OCI-LY1 (cell line): ENCODE results near the gene ATP9B.

Experiments used
- H2AFZ ChIP-seq: fragments of 200-600 bp; sonication (generic), shearing (Covaris generic); 2 replicates; pipeline ENCODE4 v1.6.0; 2014; ENCODE audit warnings: antibody characterized with exemption, mild to moderate bottlenecking, low read length
- H3F3A ChIP-seq: fragments of 200-600 bp; sonication (generic), shearing (Covaris generic); 2 replicates; pipeline ENCODE4 v1.6.0; 2014; ENCODE audit warnings: mild to moderate bottlenecking, antibody characterized with exemption, low read length, moderate library complexity; ENCODE audit not compliant: insufficient read depth
- H3K27ac ChIP-seq: fragments of 200-600 bp; sonication (generic); 2 replicates; pipeline ENCODE4 v1.5.1; 2014; ENCODE audit warnings: low read length, mixed run types, mild to moderate bottlenecking, low read depth; ENCODE audit not compliant: poor library complexity, severe bottlenecking
- H3K27me3 ChIP-seq: fragments of 200-600 bp; sonication (generic); 2 replicates; pipeline ENCODE4 v1.6.0; 2014; ENCODE audit warnings: antibody characterized with exemption, mild to moderate bottlenecking, low read length, moderate library complexity; ENCODE audit not compliant: insufficient read depth
- H3K36me3 ChIP-seq: fragments of 200-600 bp; sonication (generic); 2 replicates; pipeline ENCODE4 v1.6.1; 2014; ENCODE audit warnings: mild to moderate bottlenecking, antibody characterized with exemption, low read length, moderate library complexity, mixed read lengths; ENCODE audit not compliant: insufficient read depth
- H3K4me1 ChIP-seq: fragments of 200-600 bp; sonication (generic); 2 replicates; pipeline ENCODE4 v1.5.1; 2014; ENCODE audit warnings: mild to moderate bottlenecking, low read length, moderate library complexity; ENCODE audit not compliant: insufficient read depth, severe bottlenecking
- H3K4me2 ChIP-seq: fragments of 200-600 bp; sonication (generic), shearing (Covaris generic); 2 replicates; pipeline ENCODE4 v1.6.1; 2014; ENCODE audit warnings: low read length
- H3K4me3 ChIP-seq: fragments of 200-600 bp; sonication (generic); 2 replicates; pipeline ENCODE4 v1.5.1; 2014; ENCODE audit warnings: low read length, low read depth, mild to moderate bottlenecking, mixed read lengths; ENCODE audit not compliant: poor library complexity, severe bottlenecking
- H3K79me2 ChIP-seq: fragments of 200-600 bp; shearing (Covaris generic); 2 replicates; pipeline ENCODE4 v1.6.1; 2016; ENCODE audit warnings: mixed run types, low read length, mixed read lengths; ENCODE audit not compliant: insufficient read depth
- H3K9ac ChIP-seq: fragments of 200-600 bp; sonication (generic), shearing (Covaris generic); 2 replicates; pipeline ENCODE4 v1.6.1; 2014; ENCODE audit warnings: mild to moderate bottlenecking, low read length, mixed read lengths
- H3K9me2 ChIP-seq: fragments of 200-600 bp; sonication (generic), shearing (Covaris generic); 2 replicates; pipeline ENCODE4 v1.6.1; 2014; ENCODE audit warnings: low read depth, mild to moderate bottlenecking, low read length, mixed read lengths
- H3K9me3 ChIP-seq: fragments of 200-600 bp; shearing (Covaris generic); 2 replicates; pipeline ENCODE4 v1.6.1; 2014; ENCODE audit warnings: low read length, mixed read lengths
- H4K20me1 ChIP-seq: fragments of 200-600 bp; sonication (generic), shearing (Covaris generic); 2 replicates; pipeline ENCODE4 v1.6.0; 2016; ENCODE audit warnings: mild to moderate bottlenecking, low read length; ENCODE audit not compliant: insufficient read depth
- EZH2 ChIP-seq: fragments of 200-600 bp; sonication (generic), shearing (Covaris generic); IDR thresholded peaks from 2 replicates; pipeline ENCODE4 v1.8.0; 2017; ENCODE audit warnings: borderline replicate concordance, mixed run types, mild to moderate bottlenecking, antibody characterized with exemption, low read length, moderate library complexity, mixed read lengths
- TF ChIP-seq, protein P1 (sequence below): fragments of 200-600 bp; sonication (generic), shearing (Covaris generic); IDR thresholded peaks from 2 replicates; pipeline ENCODE4 v1.5.1; 2017; ENCODE audit warnings: mild to moderate bottlenecking, antibody characterized with exemption, low read length, moderate library complexity, mixed read lengths

Gene ATP9B

DNA sequence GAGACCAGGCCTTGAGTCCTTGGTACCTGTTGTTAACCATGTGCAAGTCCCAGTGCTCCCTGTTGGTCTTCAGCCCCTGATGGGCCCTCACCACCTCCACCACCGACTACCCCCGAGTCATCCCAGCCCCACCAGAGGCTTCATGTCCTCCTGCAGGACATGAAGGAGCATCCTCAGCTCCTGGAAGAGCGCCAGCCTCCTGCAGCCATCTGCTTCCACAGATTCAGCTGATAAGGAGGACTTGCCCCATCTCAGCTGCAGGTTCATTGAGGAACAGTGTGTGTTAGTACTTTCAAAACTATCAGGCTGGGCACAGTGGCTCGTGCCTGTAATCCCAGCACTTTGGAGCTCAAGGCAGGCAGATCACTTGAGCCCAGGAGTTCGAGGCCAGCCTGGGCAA, 151.9 kb downstream of the ATP9B start:
- no peak overlapping the region for H3K4me2 ChIP-seq
- no peaks in the 10 kb centered on the region for H3K9me3 ChIP-seq
- no peaks in the 10 kb centered on the region for H3K9me2 ChIP-seq
- no peak overlapping the region for H3K27ac ChIP-seq
- no peaks in the 10 kb centered on the region for H3K79me2 ChIP-seq
- no peaks in the 10 kb centered on the region for H3F3A ChIP-seq
- H3K27me3 ChIP-seq = no peaks in the 10 kb centered on the region
- TF ChIP-seq EZH2 = no peak
- TF ChIP-seq, protein P1, sequence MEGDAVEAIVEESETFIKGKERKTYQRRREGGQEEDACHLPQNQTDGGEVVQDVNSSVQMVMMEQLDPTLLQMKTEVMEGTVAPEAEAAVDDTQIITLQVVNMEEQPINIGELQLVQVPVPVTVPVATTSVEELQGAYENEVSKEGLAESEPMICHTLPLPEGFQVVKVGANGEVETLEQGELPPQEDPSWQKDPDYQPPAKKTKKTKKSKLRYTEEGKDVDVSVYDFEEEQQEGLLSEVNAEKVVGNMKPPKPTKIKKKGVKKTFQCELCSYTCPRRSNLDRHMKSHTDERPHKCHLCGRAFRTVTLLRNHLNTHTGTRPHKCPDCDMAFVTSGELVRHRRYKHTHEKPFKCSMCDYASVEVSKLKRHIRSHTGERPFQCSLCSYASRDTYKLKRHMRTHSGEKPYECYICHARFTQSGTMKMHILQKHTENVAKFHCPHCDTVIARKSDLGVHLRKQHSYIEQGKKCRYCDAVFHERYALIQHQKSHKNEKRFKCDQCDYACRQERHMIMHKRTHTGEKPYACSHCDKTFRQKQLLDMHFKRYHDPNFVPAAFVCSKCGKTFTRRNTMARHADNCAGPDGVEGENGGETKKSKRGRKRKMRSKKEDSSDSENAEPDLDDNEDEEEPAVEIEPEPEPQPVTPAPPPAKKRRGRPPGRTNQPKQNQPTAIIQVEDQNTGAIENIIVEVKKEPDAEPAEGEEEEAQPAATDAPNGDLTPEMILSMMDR = no peak
- H3K9ac ChIP-seq = no peak overlapping the region
- H2AFZ ChIP-seq = no peak overlapping the region
- peaks cover 7% of the 10 kb centered on the region for H3K4me1 ChIP-seq
- H3K36me3 ChIP-seq = peaks cover 5% of the 10 kb centered on the region; the same call in 1 of the 2 replicates
- no peaks in the 10 kb centered on the region for H4K20me1 ChIP-seq
- no peak overlapping the region for H3K4me3 ChIP-seq

DNA sequence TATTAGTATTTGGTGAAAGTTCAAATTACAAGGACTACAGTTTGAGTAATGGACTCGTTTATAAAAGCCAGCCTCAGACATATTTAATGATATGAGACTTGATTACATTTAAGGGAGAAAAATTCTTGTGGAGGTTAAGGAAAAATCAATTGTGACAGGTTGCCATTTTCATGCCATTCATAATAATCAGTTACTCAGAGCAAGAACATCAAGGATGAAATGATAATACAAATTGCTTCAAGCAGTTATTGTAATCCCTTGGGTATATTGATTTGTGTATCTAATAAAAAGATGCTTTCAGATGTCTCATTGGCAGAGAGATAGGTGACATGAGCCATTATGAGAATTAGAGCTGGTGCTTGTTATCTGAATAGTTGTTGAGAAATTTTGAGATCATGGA, 153.6 kb downstream of the ATP9B start:
- Histone ChIP-seq H3K9ac (no peak overlapping the region), H3F3A (no peaks in the 10 kb centered on the region), H3K4me3 (no peak overlapping the region), H2AFZ (no peak overlapping the region), H3K36me3 (peaks cover 3% of the 10 kb centered on the region; the same call in 1 of the 2 replicates), H3K79me2 (no peaks in the 10 kb centered on the region), H3K27me3 (no peaks in the 10 kb centered on the region), H3K9me3 (no peaks in the 10 kb centered on the region), H3K27ac (no peak overlapping the region), H3K4me1 (peaks cover 7% of the 10 kb centered on the region), H3K4me2 (no peak overlapping the region), H3K9me2 (no peaks in the 10 kb centered on the region), H4K20me1 (no peaks in the 10 kb centered on the region)
- TF ChIP-seq EZH2 = no peak
- TF ChIP-seq, protein P1 = no peak

DNA sequence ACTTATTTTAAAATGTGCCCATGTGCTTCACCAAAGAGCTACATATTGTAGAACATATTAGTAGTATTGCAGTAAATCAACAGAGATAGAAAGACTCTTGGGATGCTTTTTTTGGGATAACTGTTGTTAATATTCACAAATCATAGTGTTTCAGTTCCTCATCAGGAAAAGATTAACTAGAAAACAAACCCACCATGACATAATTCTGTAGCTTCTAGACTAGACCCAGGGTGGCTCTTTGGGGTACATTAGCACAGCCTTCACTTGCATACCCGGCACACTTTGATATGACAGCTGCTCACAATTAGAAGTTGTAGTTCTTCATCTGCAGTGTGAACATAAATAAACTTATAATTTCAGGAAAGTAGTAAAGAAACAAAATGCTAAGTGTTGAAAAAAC, 154.2 kb downstream of the ATP9B start:
- H4K20me1 ChIP-seq = no peaks in the 10 kb centered on the region
- H3K9me2 ChIP-seq = no peaks in the 10 kb centered on the region
- H3K79me2 ChIP-seq = no peaks in the 10 kb centered on the region
- no peak overlapping the region for H3K4me3 ChIP-seq
- no peak overlapping the region for H3K27ac ChIP-seq
- H3K9me3 ChIP-seq = no peaks in the 10 kb centered on the region
- H2AFZ ChIP-seq = no peak overlapping the region
- H3K4me2 ChIP-seq = no peak overlapping the region
- TF ChIP-seq, protein P1 = no peak
- no peak for TF ChIP-seq EZH2
- H3F3A ChIP-seq = no peaks in the 10 kb centered on the region
- H3K4me1 ChIP-seq = peaks cover 7% of the 10 kb centered on the region
- peaks cover 3% of the 10 kb centered on the region; the same call in 1 of the 2 replicates for H3K36me3 ChIP-seq
- no peak overlapping the region for H3K9ac ChIP-seq
- H3K27me3 ChIP-seq = no peaks in the 10 kb centered on the region
